ENCODE data around the gene CTPS2. TPM values are rescaled to one million over a fixed set of nuclear protein-coding genes. Genes with fewer than 3 reads are reported as not detected.
"Not testable (repeated sequence)": the region's sequence is repeated elsewhere in the genome, so short reads cannot be mapped to it uniquely, and the experiment has no call there.

CTPS2 gene
- total RNA-seq, 1 experiment from 2014 or later: 6.0 TPM

GRCh38 chrX:16604337-16604736, 108.1 kb downstream of the CTPS2 start:
- DNase-seq (ENCODE audit: low read depth): no peak

- no peak for DNase-seq (ENCODE audit: low read depth)
Measured at GRCh38 chrX:16603822-16604221, 108.6 kb downstream of the CTPS2 start.

GRCh38 chrX:16603235-16603634, 109.2 kb downstream of the CTPS2 start:
- DNase-seq (ENCODE audit: low read depth): not testable (repeated sequence)

GRCh38 chrX:16601885-16602284, 110.6 kb downstream of the CTPS2 start:
- no peak for DNase-seq (ENCODE audit: low read depth)

- DNase-seq (ENCODE audit: low read depth): no peak
Measured at GRCh38 chrX:16594490-16594889, 118.0 kb downstream of the CTPS2 start.

- DNase-seq (ENCODE audit: low read depth): no peak
Measured at GRCh38 chrX:16593801-16594200, 118.7 kb downstream of the CTPS2 start.

- no peak for DNase-seq (ENCODE audit: low read depth)
Measured at GRCh38 chrX:16592194-16592770, 120.2 kb downstream of the CTPS2 start.

GRCh38 chrX:16589826-16590225, 122.6 kb downstream of the CTPS2 start:
- DNase-seq (ENCODE audit: low read depth): no peak

GRCh38 chrX:16589211-16589610, 123.3 kb downstream of the CTPS2 start:
- peak; percentile 80 for DNase-seq (ENCODE audit: low read depth)

GRCh38 chrX:16588266-16588665, 124.2 kb downstream of the CTPS2 start:
- no peak for DNase-seq (ENCODE audit: low read depth)

GRCh38 chrX:16587836-16588235, 124.6 kb downstream of the CTPS2 start:
- no peak for DNase-seq (ENCODE audit: low read depth)

GRCh38 chrX:16586377-16587112, 125.9 kb downstream of the CTPS2 start:
- DNase-seq (ENCODE audit: low read depth): no peak

GRCh38 chrX:16585486-16586376, 126.7 kb downstream of the CTPS2 start:
- DNase-seq (ENCODE audit: low read depth): peak; percentile 4

- DNase-seq (ENCODE audit: low read depth): not testable (repeated sequence)
Measured at GRCh38 chrX:16580004-16580797, 132.3 kb downstream of the CTPS2 start.

GRCh38 chrX:16579517-16579916, 133.0 kb downstream of the CTPS2 start:
- DNase-seq (ENCODE audit: low read depth): no peak

GRCh38 chrX:16578218-16578617, 134.3 kb downstream of the CTPS2 start:
- DNase-seq (ENCODE audit: low read depth): peak; percentile 60

- no peak for DNase-seq (ENCODE audit: low read depth)
Measured at GRCh38 chrX:16577483-16578029, 134.9 kb downstream of the CTPS2 start.

GRCh38 chrX:16575388-16575787, 137.1 kb downstream of the CTPS2 start:
- DNase-seq (ENCODE audit: low read depth): not testable (repeated sequence)

- DNase-seq (ENCODE audit: low read depth): peak; percentile 68
Measured at GRCh38 chrX:16573781-16574180, 138.7 kb downstream of the CTPS2 start.

- no peak for DNase-seq (ENCODE audit: low read depth)
Measured at GRCh38 chrX:16567681-16568080, 144.8 kb downstream of the CTPS2 start.

- no peak for DNase-seq (ENCODE audit: low read depth)
Measured at GRCh38 chrX:16566571-16566970, 145.9 kb downstream of the CTPS2 start.
